HG03135 (cell line): ENCODE data around the gene XRCC1.
"Not testable (repeated sequence)": the region's sequence is repeated elsewhere in the genome, so short reads cannot be mapped to it uniquely, and the experiment has no call there.

ENCODE experiments used
- ATAC-seq: cut with Tn5 transposase; IDR thresholded peaks from one replicate; pipeline ENCODE4 v1.9.1; 2021; ENCODE audit warnings: mild to moderate bottlenecking, moderate library complexity; ENCODE audit not compliant: unreplicated experiment

Gene XRCC1

GRCh38 chr19:43605875-43606568 lies 30.7 kb upstream of the XRCC1 start:
- ATAC-seq: no peak

- ATAC-seq: not testable (repeated sequence)
Observed at GRCh38 chr19:43600326-43600725, 25.0 kb upstream of the XRCC1 start.

DNA sequence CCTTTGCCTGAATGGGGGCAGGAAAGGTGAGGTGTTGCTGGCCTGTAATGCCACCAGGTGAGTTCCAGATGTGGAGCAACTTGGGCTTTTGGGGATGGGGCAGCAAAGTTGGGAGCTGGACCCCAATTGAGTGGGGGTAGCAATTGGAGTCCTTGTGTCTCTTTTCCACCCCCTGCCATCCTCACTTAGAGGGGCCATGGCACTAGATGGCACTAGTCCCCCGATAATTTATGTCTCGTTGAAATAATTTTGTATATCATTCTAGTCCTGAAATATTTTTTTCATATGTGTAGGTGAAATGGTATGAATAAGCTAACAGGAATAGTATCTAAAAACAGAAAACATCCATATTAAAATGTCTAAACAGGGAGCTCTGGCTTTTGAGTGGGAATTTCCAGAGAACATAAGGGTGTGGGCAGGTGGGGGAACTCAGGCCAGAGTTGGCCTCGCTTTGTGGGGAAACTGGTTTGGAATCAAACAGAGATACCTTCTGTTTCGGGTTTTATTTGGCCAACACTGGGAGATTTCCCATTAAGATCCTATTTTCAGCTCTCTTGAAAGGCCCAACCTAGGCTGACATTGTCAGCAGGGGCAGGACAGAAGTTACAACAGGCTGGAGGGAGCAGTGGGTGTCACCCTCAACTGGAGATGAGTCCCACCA lies 24.4 kb upstream of the XRCC1 start:
- ATAC-seq: no peak

DNA sequence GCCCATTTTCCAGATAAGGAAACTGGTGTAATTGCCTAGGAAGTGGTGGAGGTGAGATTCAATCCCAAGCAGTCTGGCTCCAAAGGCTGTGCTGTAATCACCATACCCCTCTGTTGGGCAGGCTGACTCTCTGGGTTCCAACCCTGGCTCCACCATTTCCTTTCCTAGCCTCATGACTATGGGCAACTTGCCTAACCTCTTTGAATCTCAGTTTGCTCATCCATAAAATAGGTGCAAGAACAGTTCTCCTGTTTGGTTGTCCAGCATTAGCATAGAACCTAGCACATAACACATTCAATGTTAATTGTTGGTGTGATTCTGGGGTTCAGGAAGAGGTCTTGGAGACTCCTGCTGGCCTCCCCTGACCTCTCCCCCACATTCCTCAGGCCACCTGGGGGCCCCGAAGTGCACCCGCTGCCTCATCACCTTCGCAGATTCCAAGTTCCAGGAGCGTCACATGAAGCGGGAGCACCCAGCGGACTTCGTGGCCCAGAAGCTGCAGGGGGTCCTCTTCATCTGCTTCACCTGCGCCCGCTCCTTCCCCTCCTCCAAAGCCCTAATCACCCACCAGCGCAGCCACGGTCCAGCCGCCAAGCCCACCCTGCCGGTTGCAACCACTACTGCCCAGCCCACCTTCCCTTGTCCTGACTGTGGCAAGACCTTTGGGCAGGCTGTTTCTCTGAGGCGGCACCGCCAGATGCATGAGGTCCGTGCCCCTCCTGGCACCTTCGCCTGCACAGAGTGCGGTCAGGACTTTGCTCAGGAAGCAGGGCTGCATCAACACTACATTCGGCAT lies 23.3 kb upstream of the XRCC1 start:
- no peak for ATAC-seq

- ATAC-seq: no peak
Observed at GRCh38 chr19:43597876-43598275, 22.5 kb upstream of the XRCC1 start.

GRCh38 chr19:43596842-43597461 lies 21.6 kb upstream of the XRCC1 start:
- ATAC-seq: no peak

GRCh38 chr19:43595999-43596841 lies 20.9 kb upstream of the XRCC1 start, which contains the start of the genes IRGQ and ZNF576:
Gene IRGQ, minus strand, starts transcription at chr19:43596134. Its CDS starts 796 bp downstream, at chr19:43595338.
Gene ZNF576, plus strand, starts transcription at chr19:43596595. Its CDS starts 514 bp downstream, at chr19:43597109.
- ATAC-seq: peak; percentile 73

DNA sequence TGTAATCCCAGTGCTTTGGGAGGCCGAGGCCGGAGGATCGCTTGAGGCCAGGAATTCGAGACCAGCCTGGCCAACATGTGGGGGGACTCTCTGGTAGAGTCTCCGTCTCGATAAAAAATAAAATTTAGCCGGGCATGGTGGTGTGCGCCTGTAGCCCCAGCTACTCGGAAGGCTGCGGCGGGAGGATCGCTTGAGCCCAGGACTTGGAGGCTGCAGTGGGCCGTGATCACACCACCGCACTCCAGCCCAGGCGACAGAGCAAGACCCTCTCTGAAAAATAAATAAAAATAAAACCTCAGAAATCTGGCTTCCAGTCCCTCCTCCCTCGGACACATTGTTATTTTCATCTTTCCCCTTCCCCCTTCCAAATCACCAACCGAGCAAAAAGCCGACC lies 20.3 kb upstream of the XRCC1 start:
- ATAC-seq: no peak

- ATAC-seq: no peak
Observed at GRCh38 chr19:43594710-43595604, 19.6 kb upstream of the XRCC1 start.

- ATAC-seq: no peak
Observed at GRCh38 chr19:43594081-43594697, 18.9 kb upstream of the XRCC1 start.

- ATAC-seq: no peak
Observed at GRCh38 chr19:43592800-43593350, 17.5 kb upstream of the XRCC1 start.

DNA sequence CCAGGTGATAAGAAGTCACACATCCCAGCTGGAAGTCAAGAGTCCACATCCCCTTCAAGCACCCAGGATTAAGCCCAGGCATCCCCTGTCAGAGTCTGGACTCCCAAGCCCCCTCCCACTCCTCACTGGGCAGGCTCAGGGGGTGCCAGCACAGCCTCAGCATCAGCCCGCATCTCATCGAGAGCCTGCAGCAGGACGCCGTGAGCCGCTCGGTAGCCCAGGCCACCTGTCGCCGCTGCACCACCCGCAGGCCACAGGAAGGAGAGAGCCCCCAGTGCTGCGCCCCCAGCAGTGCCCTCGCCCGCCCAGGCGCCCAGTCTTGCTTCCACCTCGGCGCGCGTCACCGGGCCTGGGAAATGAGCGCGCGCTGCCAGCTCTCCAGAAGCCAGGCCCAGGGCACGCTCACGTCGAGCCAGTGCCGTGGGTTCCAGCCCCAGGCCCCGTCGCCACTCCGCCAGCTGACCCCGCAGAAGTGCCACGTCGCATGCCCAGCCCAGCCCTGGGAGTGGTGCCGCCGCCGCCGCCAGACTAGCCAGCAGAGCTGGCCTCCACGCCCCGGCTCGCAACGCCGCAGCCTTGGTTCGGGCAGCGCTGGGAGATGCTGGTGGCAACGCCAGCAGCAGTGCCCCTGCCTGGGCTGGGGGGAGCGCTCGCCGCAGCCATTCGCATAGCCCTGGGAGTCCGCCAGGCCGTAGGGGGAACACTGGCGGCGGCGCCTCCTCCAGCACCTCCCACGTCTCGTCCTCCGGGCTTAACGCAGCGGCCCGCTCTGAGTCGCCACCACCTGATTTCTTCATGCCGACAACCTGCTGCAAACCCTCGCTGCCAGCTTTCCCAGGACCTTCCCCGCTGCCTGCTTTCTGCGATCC lies 16.8 kb upstream of the XRCC1 start:
- ATAC-seq: no peak

DNA sequence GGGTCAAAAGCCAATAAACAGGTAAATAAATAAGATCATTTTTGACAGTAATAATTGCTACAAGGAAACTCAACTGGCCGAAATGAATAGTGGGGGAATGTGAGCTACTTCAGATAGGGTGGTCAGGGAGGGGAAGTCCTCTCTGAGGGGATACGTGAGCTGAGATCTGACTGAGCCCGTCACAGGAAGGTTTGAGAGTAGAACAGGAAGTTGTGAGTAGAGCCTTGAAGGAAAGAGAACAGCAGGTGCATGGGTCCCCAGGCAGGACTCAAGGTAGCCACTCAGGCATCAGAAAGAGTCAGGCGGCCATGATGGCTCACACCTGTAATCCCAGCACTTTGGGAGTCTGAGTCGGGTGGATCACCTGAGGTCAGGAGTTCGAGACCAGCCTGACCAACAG lies 14.4 kb upstream of the XRCC1 start:
- ATAC-seq: no peak

GRCh38 chr19:43589277-43589676 lies 13.9 kb upstream of the XRCC1 start:
- ATAC-seq: no peak

DNA sequence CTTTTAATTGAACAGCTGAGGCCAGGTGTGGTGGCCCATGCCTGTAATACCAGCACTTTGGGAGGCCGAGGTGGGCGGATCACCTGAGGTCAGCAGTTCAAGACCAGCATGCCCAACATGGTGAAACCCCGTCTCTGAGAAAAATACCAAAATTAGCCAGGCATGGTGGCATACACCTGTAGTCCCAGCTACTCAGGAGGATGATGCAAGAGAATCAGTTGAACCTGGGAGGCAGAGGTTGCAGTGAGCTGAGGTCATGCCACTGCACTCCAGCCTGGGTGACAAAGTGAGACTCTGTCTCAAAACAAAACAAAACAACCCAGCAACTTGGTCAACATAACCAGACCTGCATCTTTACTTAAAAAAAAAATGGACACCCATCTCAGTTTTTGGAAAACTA lies 11.7 kb upstream of the XRCC1 start:
- not testable (repeated sequence) for ATAC-seq

DNA sequence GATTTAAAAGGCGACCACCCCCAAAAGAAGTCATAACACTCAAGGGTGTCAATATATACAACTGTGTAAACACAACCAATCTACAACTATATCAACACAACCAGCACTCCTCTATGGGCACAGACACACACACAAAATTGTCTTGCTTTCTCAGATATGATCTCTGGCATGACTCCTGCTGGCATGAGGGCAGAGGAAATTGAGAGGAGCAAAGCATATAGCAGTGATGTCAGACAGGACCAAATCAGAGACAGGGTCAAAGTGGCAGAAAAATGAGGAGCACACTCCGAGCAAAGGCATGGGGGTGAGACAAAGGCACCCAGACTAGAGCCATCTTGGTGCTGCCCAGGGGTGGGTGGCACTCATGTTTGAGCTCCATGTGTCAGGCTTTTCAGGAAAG lies 11.0 kb upstream of the XRCC1 start:
- ATAC-seq: no peak

- ATAC-seq: no peak
Observed at GRCh38 chr19:43584484-43584883, 9.2 kb upstream of the XRCC1 start.

GRCh38 chr19:43582495-43582894 lies 7.2 kb upstream of the XRCC1 start:
- ATAC-seq: no peak
